Spinal cord (tissue), 10 donors: ENCODE results near the gene INTS1. TPM values are rescaled to one million over a fixed set of nuclear protein-coding genes. Genes with fewer than 3 reads are reported as not detected.

ENCODE experiments used
- DNase-seq, 6 donors: peaks; one replicate each; pipeline versions ENCODE4 v3.0.0 to v3.0.0-alpha.2; 2013 to 2015; ENCODE audit warnings: low spot score in 6 of 6, low read depth in 4 of 6
- H3K27ac ChIP-seq: one replicate; pipeline ENCODE4 v1.5.1; 2013; ENCODE audit warnings: low read depth, low read length, control low read depth
- H3K27me3 ChIP-seq: one replicate; pipeline ENCODE4 v1.6.1; 2013; ENCODE audit warnings: low read length; ENCODE audit not compliant: control insufficient read depth, insufficient read depth
- H3K36me3 ChIP-seq: one replicate; pipeline ENCODE4 v1.6.1; 2013; ENCODE audit warnings: low read length; ENCODE audit not compliant: control insufficient read depth, insufficient read depth
- H3K4me1 ChIP-seq: one replicate; pipeline ENCODE4 v1.6.1; 2013; ENCODE audit warnings: low read length; ENCODE audit not compliant: control insufficient read depth, insufficient read depth
- H3K4me3 ChIP-seq: one replicate; pipeline ENCODE4 v1.5.1; 2013; ENCODE audit warnings: low read depth, low read length, control low read depth
- H3K9me3 ChIP-seq: one replicate; pipeline ENCODE4 v1.6.1; 2013; ENCODE audit warnings: low read length; ENCODE audit not compliant: control insufficient read depth, insufficient read depth
- WGBS: methylation state at CpG from one replicate; pipeline ENCODE4 v1.1.5; 2013; ENCODE audit warnings: missing lambda C conversion rate; ENCODE audit not compliant: insufficient coverage; 5-methylcytosine and 5-hydroxymethylcytosine counted together
- polyA plus RNA-seq, 2 donors: library from polyadenylated mRNA; unstranded; fragments of 120-200 nt; gene quantifications; one replicate each; pipeline ENCODE4 v1.2.1, GENCODE V29; 2013; ENCODE audit not compliant: insufficient read length in 2 of 2
- total RNA-seq, 2 donors: library from RNA; depleted of rRNA in 1 of 2; stranded (reverse); fragments of 120-200 nt in 1 of 2; fragments of >200 nt in 1 of 2; gene quantifications; one replicate each; pipeline versions ENCODE4 v1.2.3 to v1.2.4, GENCODE V29; 2013 to 2014
- donor health status: healthy.

INTS1 gene
- total and polyA plus RNA-seq, 4 donors = 24.0 to 107 (median 65.6) TPM

- Histone ChIP-seq H3K27me3 (no peaks in the 10 kb centered on the region), H3K27ac (no peak overlapping the region), H3K4me3 (no peak overlapping the region), H3K4me1 (peaks cover 5% of the 10 kb centered on the region), H3K9me3 (no peaks in the 10 kb centered on the region), H3K36me3 (peaks cover 100% of the 10 kb centered on the region)
- no peak for DNase-seq
- WGBS = 85% methylated on average over 24 of the region's 24 CpGs
Measured at GRCh38 chr7:1474736-1475135, 29.5 kb downstream of the INTS1 start.

- peaks cover 5% of the 10 kb centered on the region for H3K4me1 ChIP-seq
- peak in 5 of 6 donors; percentile 55 to 93 (median 64) for DNase-seq
- peaks cover 100% of the 10 kb centered on the region for H3K36me3 ChIP-seq
- no peaks in the 10 kb centered on the region for H3K9me3 ChIP-seq
- H3K4me3 ChIP-seq = no peak overlapping the region
- H3K27me3 ChIP-seq = no peaks in the 10 kb centered on the region
- no peak overlapping the region for H3K27ac ChIP-seq
- 24% methylated on average over 29 of the region's 37 CpGs for WGBS
Measured at GRCh38 chr7:1473864-1474512, 30.2 kb downstream of the INTS1 start.

GRCh38 chr7:1470901-1471300 lies 33.3 kb downstream of the INTS1 start:
- WGBS = 95% methylated on average over 21 of the region's 21 CpGs
- H3K27ac ChIP-seq = no peak overlapping the region
- H3K4me3 ChIP-seq = no peak overlapping the region
- no peaks in the 10 kb centered on the region for H3K27me3 ChIP-seq
- no peaks in the 10 kb centered on the region for H3K9me3 ChIP-seq
- H3K4me1 ChIP-seq = peaks cover 19% of the 10 kb centered on the region
- H3K36me3 ChIP-seq = peaks cover 95% of the 10 kb centered on the region
- DNase-seq = no peak

GRCh38 chr7:1468643-1469298 lies 35.4 kb downstream of the INTS1 start:
- H3K9me3 ChIP-seq = no peaks in the 10 kb centered on the region
- DNase-seq = no peak
- H3K27ac ChIP-seq = no peak overlapping the region
- 84% methylated on average over 23 of the region's 24 CpGs for WGBS
- H3K4me3 ChIP-seq = no peak overlapping the region
- peaks cover 79% of the 10 kb centered on the region for H3K36me3 ChIP-seq
- peaks cover 20% of the 10 kb centered on the region for H3K4me1 ChIP-seq
- H3K27me3 ChIP-seq = no peaks in the 10 kb centered on the region

GRCh38 chr7:1468203-1468602 lies 36.0 kb downstream of the INTS1 start:
- no peaks in the 10 kb centered on the region for H3K27me3 ChIP-seq
- no peak overlapping the region for H3K27ac ChIP-seq
- no peak overlapping the region for H3K4me3 ChIP-seq
- peaks cover 22% of the 10 kb centered on the region for H3K4me1 ChIP-seq
- no peak for DNase-seq
- peaks cover 73% of the 10 kb centered on the region for H3K36me3 ChIP-seq
- no peaks in the 10 kb centered on the region for H3K9me3 ChIP-seq
- 95% methylated on average over 10 of the region's 13 CpGs for WGBS

- 42% methylated on average over 16 of the region's 17 CpGs for WGBS
- Histone ChIP-seq H3K27me3 (no peaks in the 10 kb centered on the region), H3K27ac (peak overlapping the region; percentile 47), H3K36me3 (peaks cover 58% of the 10 kb centered on the region), H3K9me3 (no peaks in the 10 kb centered on the region), H3K4me1 (peaks cover 22% of the 10 kb centered on the region), H3K4me3 (no peak overlapping the region)
- peak in 2 of 6 donors; percentile 22 to 66 for DNase-seq
Measured at GRCh38 chr7:1466524-1467271, 37.5 kb downstream of the INTS1 start.

- H3K9me3 ChIP-seq = no peaks in the 10 kb centered on the region
- H3K27ac ChIP-seq = no peak overlapping the region
- H3K4me1 ChIP-seq = peaks cover 39% of the 10 kb centered on the region
- H3K36me3 ChIP-seq = peaks cover 38% of the 10 kb centered on the region
- DNase-seq = no peak
- H3K27me3 ChIP-seq = no peaks in the 10 kb centered on the region
- H3K4me3 ChIP-seq = no peak overlapping the region
- WGBS = 88% methylated on average over 9 of the region's 12 CpGs
Measured at GRCh38 chr7:1464694-1465093, 39.5 kb downstream of the INTS1 start.

GRCh38 chr7:1463676-1464223 lies 40.4 kb downstream of the INTS1 start:
- peaks cover 42% of the 10 kb centered on the region for H3K4me1 ChIP-seq
- 80% methylated on average over 15 of the region's 18 CpGs for WGBS

GRCh38 chr7:1461646-1462375 lies 42.4 kb downstream of the INTS1 start:
- Histone ChIP-seq H3K27me3 (no peaks in the 10 kb centered on the region), H3K4me1 (peaks cover 55% of the 10 kb centered on the region), H3K4me3 (no peak overlapping the region), H3K27ac (no peak overlapping the region), H3K36me3 (peaks cover 11% of the 10 kb centered on the region), H3K9me3 (no peaks in the 10 kb centered on the region)
- 76% methylated on average over 16 of the region's 18 CpGs for WGBS
- no peak for DNase-seq

More at GRCh38 chr7:1463676-1464223, 40.4 kb downstream of the INTS1 start:
- Histone ChIP-seq H3K9me3 (no peaks in the 10 kb centered on the region), H3K4me3 (no peak overlapping the region), H3K27ac (no peak overlapping the region), H3K27me3 (no peaks in the 10 kb centered on the region), H3K36me3 (peaks cover 28% of the 10 kb centered on the region)
- DNase-seq = no peak
